ENCODE results near the gene ATP6V0B.

- TF ChIP-seq SIN3A (IDR thresholded peaks at IDR 0.05; ENCODE audit: low read depth, low read length) (no peak), POLR2A (IDR thresholded peaks at IDR 0.05; ENCODE audit: low read depth, low read length) (no peak)
Measured at GRCh38 chr1:43963006-43963405, 11.8 kb upstream of the ATP6V0B start.

Measured in GM12878 (cell line).